WTC11 (cell line): Measurements from ENCODE around the gene ELOF1. TPM values are rescaled to one million over a fixed set of nuclear protein-coding genes. Genes with fewer than 3 reads are reported as not detected.
"Not testable (repeated sequence)": the region's sequence is repeated elsewhere in the genome, so short reads cannot be mapped to it uniquely, and the experiment has no call there.

Experiments
- ATAC-seq: fragments of 200-7000 bp; cut with Tn5 transposase; 2 replicates; pipeline ENCODE4 v1.10.0; 2021; ENCODE audit warnings: mild to moderate bottlenecking, moderate library complexity
- CTCF ChIA-PET: fragments of 300-600 bp; sonication (Branson Sonifier 250); formaldehyde crosslinking; loops from one replicate; lab custom pipeline; 2021; ENCODE audit warnings: antibody characterized with exemption; lab: Charles Lee
- POLR2A ChIA-PET: fragments of 350-600 bp; sonication (Branson Sonifier 250); formaldehyde crosslinking; loops from one replicate; lab custom pipeline; 2021; ENCODE audit warnings: antibody characterized with exemption; lab: Charles Lee
- DNase-seq: peaks from one replicate; pipeline ENCODE4 v3.0.0; 2021; ENCODE audit warnings: low spot score
- H3K27ac Mint-ChIP-seq: 2 replicates; pipeline ENCODE4 v1.8.0; 2021; ENCODE audit warnings: mixed read lengths
- H3K27me3 Mint-ChIP-seq: 2 replicates; pipeline ENCODE4 v1.8.0; 2021; ENCODE audit warnings: low read depth, mild to moderate bottlenecking, moderate library complexity, mixed read lengths
- H3K36me3 Mint-ChIP-seq: 2 replicates; pipeline ENCODE4 v1.8.0; 2021; ENCODE audit warnings: mixed read lengths
- H3K4me1 Mint-ChIP-seq: 2 replicates; pipeline ENCODE4 v1.8.0; 2022; ENCODE audit warnings: mixed read lengths
- H3K4me3 Mint-ChIP-seq: 2 replicates; pipeline ENCODE4 v1.8.0; 2021; ENCODE audit warnings: mild to moderate bottlenecking, moderate library complexity, mixed read lengths
- H3K9me3 Mint-ChIP-seq: 2 replicates; pipeline ENCODE4 v1.8.0; 2021; ENCODE audit warnings: mixed read lengths
- ATF2 ChIP-seq: sonication (generic); formaldehyde crosslinking; IDR thresholded peaks from 2 replicates; pipeline ENCODE4 v1.8.1; 2022; ENCODE audit warnings: low read depth, missing genetic modification reagents, borderline replicate concordance
- E2F1 ChIP-seq: sonication (generic); formaldehyde crosslinking; IDR thresholded peaks from 2 replicates; pipeline ENCODE4 v1.8.0; 2022; ENCODE audit warnings: mild to moderate bottlenecking, missing genetic modification reagents
- ELF4 ChIP-seq: sonication (generic); formaldehyde crosslinking; IDR thresholded peaks from 2 replicates; pipeline ENCODE4 v1.8.1; 2022; ENCODE audit warnings: low read depth, mild to moderate bottlenecking, moderate library complexity, missing genetic modification reagents
- ERG ChIP-seq: fragments of 250-450 bp; sonication (Bioruptor Pico); IDR thresholded peaks from 2 replicates; pipeline ENCODE4 v1.8.0; 2021; ENCODE audit warnings: mild to moderate bottlenecking
- GTF2I ChIP-seq: fragments of 250-450 bp; sonication (Bioruptor Pico); conservative IDR thresholded peaks from 2 replicates; pipeline ENCODE4 v1.4.0; 2021; ENCODE audit warnings: mild to moderate bottlenecking
- IRF1 ChIP-seq: sonication (generic); formaldehyde crosslinking; IDR thresholded peaks from 2 replicates; pipeline ENCODE4 v1.8.0; 2023; ENCODE audit warnings: missing genetic modification reagents
- ZNF138 ChIP-seq: sonication (generic); formaldehyde crosslinking; conservative IDR thresholded peaks from 2 replicates; pipeline ENCODE4 v1.8.1; 2022; ENCODE audit warnings: mild to moderate bottlenecking, moderate library complexity, missing genetic modification reagents
- ZNF416 ChIP-seq: fragments of 250-450 bp; sonication (Bioruptor Pico); IDR thresholded peaks from 2 replicates; pipeline ENCODE4 v1.9.0; 2021; ENCODE audit warnings: mild to moderate bottlenecking, inconsistent platforms
- total RNA-seq: library from RNA; stranded (reverse); gene quantifications from 3 replicates; pipeline ENCODE4 v1.2.3, GENCODE V29; 2021
- TF ChIP-seq, protein P1 (sequence below): fragments of 250-450 bp; sonication (Bioruptor Pico); IDR thresholded peaks from 2 replicates; pipeline ENCODE4 v1.9.0; 2021; ENCODE audit warnings: mild to moderate bottlenecking
- TF ChIP-seq, protein P2 (sequence below): fragments of 250-450 bp; sonication (Bioruptor Pico); IDR thresholded peaks from 2 replicates; pipeline ENCODE4 v2.1.2; 2022; ENCODE audit warnings: mild to moderate bottlenecking, moderate library complexity
- TF ChIP-seq, protein P3 (sequence below): sonication (generic); formaldehyde crosslinking; IDR thresholded peaks from 2 replicates; pipeline ENCODE4 v1.8.0; 2022; ENCODE audit warnings: mild to moderate bottlenecking, missing genetic modification reagents
- TF ChIP-seq, protein P4 (sequence below): sonication (generic); formaldehyde crosslinking; IDR thresholded peaks from 2 replicates; pipeline ENCODE4 v1.8.0; 2022; ENCODE audit warnings: missing genetic modification reagents

ELOF1 gene
- total RNA-seq, 1 experiment from 2014 or later: 86.0 TPM

DNA sequence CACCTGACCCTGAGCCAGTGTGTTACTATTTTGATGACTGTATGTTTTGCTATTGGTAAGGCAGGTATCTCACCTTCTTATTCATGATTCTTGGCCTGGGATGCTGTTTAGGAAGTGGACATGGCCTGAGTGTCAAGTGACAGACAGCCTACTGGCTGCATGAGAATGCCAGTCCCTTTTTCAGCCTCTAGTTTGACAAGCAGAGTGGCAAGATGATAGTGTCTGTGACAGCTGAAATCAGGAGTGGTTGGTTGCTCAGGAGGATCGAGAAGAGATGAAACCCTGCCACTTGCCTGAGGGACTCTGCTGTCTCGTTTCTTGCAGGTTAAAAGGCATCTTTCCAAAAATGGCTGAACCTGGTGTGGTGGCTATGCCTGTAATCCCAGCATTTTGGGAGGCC is 7.1 kb upstream of the ELOF1 start:
- Mint-ChIP-seq H3K4me3 (no peak overlapping the region), H3K9me3 (no peaks in the 10 kb centered on the region)

GRCh38 chr19:11565649-11565980 is 6.6 kb upstream of the ELOF1 start:
- H3K27ac Mint-ChIP-seq, POLR2A ChIA-PET, ATAC-seq, H3K9me3 Mint-ChIP-seq, H3K4me3 Mint-ChIP-seq, H3K4me1 Mint-ChIP-seq, H3K27me3 Mint-ChIP-seq, H3K36me3 Mint-ChIP-seq, DNase-seq: not testable (repeated sequence)
- CTCF ChIA-PET: interaction anchor here (0.8 kb wide), 1 partner anchor 35 kb away, joined by 3 read pairs; no protein-coding TSS in a partner anchor

More for the DNA sequence above, 7.1 kb upstream of the ELOF1 start:
- DNase-seq (no peak), ATAC-seq (no peak)
- H3K27me3 Mint-ChIP-seq: no peaks in the 10 kb centered on the region
- ChIA-PET CTCF (no interaction called here), POLR2A (interaction anchor here (0.7 kb wide), 1 partner anchor 835 kb away, joined by 3 read pairs; the partner anchor contains the start of gene ZNF799)
- H3K27ac Mint-ChIP-seq: peak overlapping the region; percentile 95; the same call in 1 of the 2 replicates
- no peaks in the 10 kb centered on the region for H3K36me3 Mint-ChIP-seq
- H3K4me1 Mint-ChIP-seq: no peaks in the 10 kb centered on the region
- TF ChIP-seq ELF4 (CRISPR knock-in tag): no peak
- no peak for TF ChIP-seq E2F1
- no peak for TF ChIP-seq ERG (CRISPR knock-in tag)
- TF ChIP-seq ZNF416 (CRISPR knock-in tag): no peak
- TF ChIP-seq, protein P1, sequence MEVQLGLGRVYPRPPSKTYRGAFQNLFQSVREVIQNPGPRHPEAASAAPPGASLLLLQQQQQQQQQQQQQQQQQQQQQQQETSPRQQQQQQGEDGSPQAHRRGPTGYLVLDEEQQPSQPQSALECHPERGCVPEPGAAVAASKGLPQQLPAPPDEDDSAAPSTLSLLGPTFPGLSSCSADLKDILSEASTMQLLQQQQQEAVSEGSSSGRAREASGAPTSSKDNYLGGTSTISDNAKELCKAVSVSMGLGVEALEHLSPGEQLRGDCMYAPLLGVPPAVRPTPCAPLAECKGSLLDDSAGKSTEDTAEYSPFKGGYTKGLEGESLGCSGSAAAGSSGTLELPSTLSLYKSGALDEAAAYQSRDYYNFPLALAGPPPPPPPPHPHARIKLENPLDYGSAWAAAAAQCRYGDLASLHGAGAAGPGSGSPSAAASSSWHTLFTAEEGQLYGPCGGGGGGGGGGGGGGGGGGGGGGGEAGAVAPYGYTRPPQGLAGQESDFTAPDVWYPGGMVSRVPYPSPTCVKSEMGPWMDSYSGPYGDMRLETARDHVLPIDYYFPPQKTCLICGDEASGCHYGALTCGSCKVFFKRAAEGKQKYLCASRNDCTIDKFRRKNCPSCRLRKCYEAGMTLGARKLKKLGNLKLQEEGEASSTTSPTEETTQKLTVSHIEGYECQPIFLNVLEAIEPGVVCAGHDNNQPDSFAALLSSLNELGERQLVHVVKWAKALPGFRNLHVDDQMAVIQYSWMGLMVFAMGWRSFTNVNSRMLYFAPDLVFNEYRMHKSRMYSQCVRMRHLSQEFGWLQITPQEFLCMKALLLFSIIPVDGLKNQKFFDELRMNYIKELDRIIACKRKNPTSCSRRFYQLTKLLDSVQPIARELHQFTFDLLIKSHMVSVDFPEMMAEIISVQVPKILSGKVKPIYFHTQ (CRISPR knock-in tag): no peak
- TF ChIP-seq, protein P2, sequence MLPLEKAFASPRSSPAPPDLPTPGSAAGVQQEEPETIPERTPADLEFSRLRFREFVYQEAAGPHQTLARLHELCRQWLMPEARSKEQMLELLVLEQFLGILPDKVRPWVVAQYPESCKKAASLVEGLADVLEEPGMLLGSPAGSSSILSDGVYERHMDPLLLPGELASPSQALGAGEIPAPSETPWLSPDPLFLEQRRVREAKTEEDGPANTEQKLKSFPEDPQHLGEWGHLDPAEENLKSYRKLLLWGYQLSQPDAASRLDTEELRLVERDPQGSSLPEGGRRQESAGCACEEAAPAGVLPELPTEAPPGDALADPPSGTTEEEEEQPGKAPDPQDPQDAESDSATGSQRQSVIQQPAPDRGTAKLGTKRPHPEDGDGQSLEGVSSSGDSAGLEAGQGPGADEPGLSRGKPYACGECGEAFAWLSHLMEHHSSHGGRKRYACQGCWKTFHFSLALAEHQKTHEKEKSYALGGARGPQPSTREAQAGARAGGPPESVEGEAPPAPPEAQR (CRISPR knock-in tag): no peak
- TF ChIP-seq ZNF138: no peak
- TF ChIP-seq, protein P3, sequence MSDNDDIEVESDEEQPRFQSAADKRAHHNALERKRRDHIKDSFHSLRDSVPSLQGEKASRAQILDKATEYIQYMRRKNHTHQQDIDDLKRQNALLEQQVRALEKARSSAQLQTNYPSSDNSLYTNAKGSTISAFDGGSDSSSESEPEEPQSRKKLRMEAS (CRISPR knock-in tag): no peak

DNA sequence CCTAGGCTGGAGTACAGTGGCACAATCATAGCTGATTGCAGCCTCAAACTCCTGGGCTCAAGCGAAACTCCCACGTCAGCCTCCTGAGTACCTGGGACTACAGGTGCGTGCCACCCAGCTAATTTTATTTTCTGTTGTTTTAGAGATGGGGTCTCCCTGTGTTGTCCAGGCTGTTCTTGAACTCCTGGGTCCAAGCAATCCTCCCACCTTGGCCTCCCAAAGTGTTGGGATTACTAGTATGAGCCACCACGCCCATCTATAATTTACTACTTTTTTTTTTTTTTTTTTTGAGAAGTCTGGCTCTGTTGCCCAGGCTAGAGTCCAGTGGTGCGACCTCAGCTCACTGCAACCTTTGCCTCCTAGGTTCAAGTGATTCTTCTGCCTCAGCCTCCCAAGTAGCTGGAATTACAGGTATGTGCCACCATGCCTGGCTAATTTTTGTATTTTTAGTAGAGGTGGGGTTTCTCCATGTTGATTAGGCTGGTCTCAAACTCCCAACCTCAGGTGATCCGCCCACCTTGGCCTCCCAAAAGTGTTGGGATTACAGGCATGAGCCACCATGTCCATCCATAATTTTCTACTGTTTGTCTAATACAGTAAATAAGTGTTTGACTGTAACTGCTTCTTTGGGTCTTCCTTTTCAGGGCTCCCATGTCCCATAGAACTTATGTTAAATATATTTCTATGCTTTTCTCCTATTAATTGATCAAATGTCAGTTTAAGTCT is 5.2 kb upstream of the ELOF1 start:
- not testable (repeated sequence) for H3K27me3 Mint-ChIP-seq, H3K9me3 Mint-ChIP-seq, ATAC-seq, DNase-seq, H3K36me3 Mint-ChIP-seq, H3K27ac Mint-ChIP-seq, H3K4me1 Mint-ChIP-seq, H3K4me3 Mint-ChIP-seq
- ChIA-PET CTCF (interaction anchor here (1.1 kb wide), 1 partner anchor 12 kb away, joined by 4 read pairs; no protein-coding TSS in a partner anchor), POLR2A (interaction anchor here (1.0 kb wide), 1 partner anchor 14 kb away, joined by 3 read pairs; the partner anchor contains the start of gene ACP5)

GRCh38 chr19:11563532-11563931 is 4.5 kb upstream of the ELOF1 start:
- H3K36me3 Mint-ChIP-seq: no peaks in the 10 kb centered on the region
- ATAC-seq (no peak), DNase-seq (no peak)
- H3K9me3 Mint-ChIP-seq: no peaks in the 10 kb centered on the region
- peaks cover 10% of the 10 kb centered on the region for H3K4me1 Mint-ChIP-seq
- H3K27me3 Mint-ChIP-seq: peaks cover 2% of the 10 kb centered on the region; the same call in 1 of the 2 replicates
- ChIA-PET POLR2A (interaction anchor here (1.0 kb wide), 1 partner anchor 14 kb away, joined by 3 read pairs; the partner anchor contains the start of gene ACP5), CTCF (interaction anchor here (1.1 kb wide), 1 partner anchor 12 kb away, joined by 4 read pairs; no protein-coding TSS in a partner anchor)
- no peak overlapping the region for H3K4me3 Mint-ChIP-seq
- H3K27ac Mint-ChIP-seq: no peak overlapping the region
- no peak for TF ChIP-seq IRF1 (CRISPR knock-in tag)
- no peak for TF ChIP-seq ATF2 (CRISPR knock-in tag)
- no peak for TF ChIP-seq GTF2I (CRISPR knock-in tag)
- TF ChIP-seq, protein P4, sequence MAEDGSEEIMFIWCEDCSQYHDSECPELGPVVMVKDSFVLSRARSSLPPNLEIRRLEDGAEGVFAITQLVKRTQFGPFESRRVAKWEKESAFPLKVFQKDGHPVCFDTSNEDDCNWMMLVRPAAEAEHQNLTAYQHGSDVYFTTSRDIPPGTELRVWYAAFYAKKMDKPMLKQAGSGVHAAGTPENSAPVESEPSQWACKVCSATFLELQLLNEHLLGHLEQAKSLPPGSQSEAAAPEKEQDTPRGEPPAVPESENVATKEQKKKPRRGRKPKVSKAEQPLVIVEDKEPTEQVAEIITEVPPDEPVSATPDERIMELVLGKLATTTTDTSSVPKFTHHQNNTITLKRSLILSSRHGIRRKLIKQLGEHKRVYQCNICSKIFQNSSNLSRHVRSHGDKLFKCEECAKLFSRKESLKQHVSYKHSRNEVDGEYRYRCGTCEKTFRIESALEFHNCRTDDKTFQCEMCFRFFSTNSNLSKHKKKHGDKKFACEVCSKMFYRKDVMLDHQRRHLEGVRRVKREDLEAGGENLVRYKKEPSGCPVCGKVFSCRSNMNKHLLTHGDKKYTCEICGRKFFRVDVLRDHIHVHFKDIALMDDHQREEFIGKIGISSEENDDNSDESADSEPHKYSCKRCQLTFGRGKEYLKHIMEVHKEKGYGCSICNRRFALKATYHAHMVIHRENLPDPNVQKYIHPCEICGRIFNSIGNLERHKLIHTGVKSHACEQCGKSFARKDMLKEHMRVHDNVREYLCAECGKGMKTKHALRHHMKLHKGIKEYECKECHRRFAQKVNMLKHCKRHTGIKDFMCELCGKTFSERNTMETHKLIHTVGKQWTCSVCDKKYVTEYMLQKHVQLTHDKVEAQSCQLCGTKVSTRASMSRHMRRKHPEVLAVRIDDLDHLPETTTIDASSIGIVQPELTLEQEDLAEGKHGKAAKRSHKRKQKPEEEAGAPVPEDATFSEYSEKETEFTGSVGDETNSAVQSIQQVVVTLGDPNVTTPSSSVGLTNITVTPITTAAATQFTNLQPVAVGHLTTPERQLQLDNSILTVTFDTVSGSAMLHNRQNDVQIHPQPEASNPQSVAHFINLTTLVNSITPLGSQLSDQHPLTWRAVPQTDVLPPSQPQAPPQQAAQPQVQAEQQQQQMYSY: no peak
